Adrenal gland (tissue), 5 donors: ENCODE results near the gene DARS1.

ENCODE experiments used
- CTCF ChIP-seq, 6 experiments: fragments of 450-650 bp in 4 of 6; fragments of 200-600 bp in 2 of 6; sonication (generic) in 1 of 6; IDR thresholded peaks; 1 replicate in 5 of 6; 2 replicates in 1 of 6; pipeline versions ENCODE4 v1.5.1 to v1.8.0; 2016 to 2021; ENCODE audit warnings: antibody characterized with exemption in 6 of 6, mild to moderate bottlenecking in 2 of 6, moderate library complexity in 1 of 6
- POLR2A ChIP-seq, 2 donors: fragments of 450-650 bp; IDR thresholded peaks; one replicate each; pipeline ENCODE4 v1.6.1; 2017; ENCODE audit warnings: antibody characterized with exemption in 2 of 2, mild to moderate bottlenecking in 2 of 2, moderate library complexity in 1 of 2
- donor health status: DM: no; HTN: no; CAD: no.

- TF ChIP-seq POLR2A (IDR thresholded peaks at IDR 0.05) (no peak), CTCF (IDR thresholded peaks at IDR 0.05) (no peak)
These were observed 94.6 kb downstream of the DARS1 start for GRCh38 chr2:135890835-135891234.
